K562 (cell line): Measurements from ENCODE around the gene GNAQ. TPM values are rescaled to one million over a fixed set of nuclear protein-coding genes. Genes with fewer than 3 reads are reported as not detected.

Experiments
- ATAC-seq: fragments of 200-7000 bp; cut with Tn5 transposase; 3 replicates; pipeline ENCODE4 v1.9.1; 2020; ENCODE audit warnings: moderate library complexity
- BruUV-seq: library from RNA; stranded (reverse); fragments of 400-500 nt; replicated peaks from 2 replicates; lab custom pipeline; 2021; lab: Mats Ljungman, UMichigan
- CTCF ChIA-PET: fragments of 300-600 bp; formaldehyde crosslinking; extraction: SDS; loops from one replicate; lab custom pipeline; 2021; ENCODE audit warnings: low intra/inter-chr PET ratio; lab: Yijun Ruan, JAX
- POLR2A ChIA-PET: fragments of 300-600, 350-650 bp; sonication (Branson Sonifier 250); formaldehyde crosslinking; extraction: SDS; loops from one replicate; lab custom pipeline; 2021; ENCODE audit warnings: antibody characterized with exemption, inconsistent platforms; lab: Yijun Ruan, JAX
- DNase-seq, 4 experiments: peaks; one replicate each; pipeline versions ENCODE4 v3.0.0 to v3.0.0-alpha.2; 2011 to 2018; ENCODE audit warnings: low spot score in 3 of 4, mixed read lengths in 3 of 4; ENCODE audit errors: extremely low read depth in 1 of 4
- FAIRE-seq: peaks from 2 replicates; lab custom pipeline; 2011; peaks lifted over from hg19 to GRCh38; lab: Jason Lieb, UNC
- H2AFZ ChIP-seq: 2 replicates; pipeline ENCODE4 v1.6.0; 2011; ENCODE audit warnings: low read depth, low read length, control low read depth, inconsistent platforms
- H3K27ac ChIP-seq: fragments of 200-600 bp; 3 replicates; pipeline ENCODE4 v1.8.0; 2011; ENCODE audit warnings: low read depth, mild to moderate bottlenecking, control low read depth, inconsistent platforms, low read length, moderate library complexity, mixed read lengths; ENCODE audit errors: extremely low read depth
- H3K27me3 ChIP-seq, 2 experiments: fragments of 300-600 bp in 1 of 2; 2 replicates in 1 of 2; 3 replicates in 1 of 2; pipeline versions ENCODE4 v1.6.0 to v1.8.0; 2011; ENCODE audit warnings: inconsistent platforms in 2 of 2, low read length in 2 of 2, mild to moderate bottlenecking in 1 of 2, mixed read lengths in 1 of 2, moderate library complexity in 1 of 2; ENCODE audit not compliant: control insufficient read depth in 2 of 2, insufficient read depth in 2 of 2
- H3K36me3 ChIP-seq: fragments of 300-600 bp; 3 replicates; pipeline ENCODE4 v1.8.0; 2011; ENCODE audit warnings: mild to moderate bottlenecking, low read length, inconsistent platforms; ENCODE audit not compliant: control insufficient read depth, insufficient read depth
- H3K4me1 ChIP-seq, 2 experiments: fragments of 200-600 bp in 1 of 2; replicated peaks in 1 of 2; 2 replicates in 1 of 2; 3 replicates in 1 of 2; pipeline versions ENCODE4 v1.5.1 to v1.8.0; 2011; ENCODE audit warnings: inconsistent platforms in 2 of 2, low read length in 2 of 2, mild to moderate bottlenecking in 1 of 2, mixed read lengths in 1 of 2, moderate library complexity in 1 of 2; ENCODE audit not compliant: control insufficient read depth in 2 of 2, insufficient read depth in 2 of 2
- H3K4me2 ChIP-seq: 2 replicates; pipeline ENCODE4 v1.6.1; 2011; ENCODE audit warnings: low read length, control low read depth, inconsistent platforms, mixed read lengths; ENCODE audit not compliant: insufficient read depth
- H3K4me3 ChIP-seq: fragments of 200-600 bp; sonication (generic), shearing (Covaris generic); 2 replicates; pipeline ENCODE4 v1.5.1; 2016; ENCODE audit warnings: control low read depth, inconsistent platforms
- H3K79me2 ChIP-seq: fragments of 200-600 bp; 3 replicates; pipeline ENCODE4 v1.8.0; 2011; ENCODE audit warnings: low read length, inconsistent platforms; ENCODE audit not compliant: control insufficient read depth, insufficient read depth
- H3K9ac ChIP-seq, 2 experiments: 2 replicates each; pipeline versions ENCODE4 v1.6.0 to v1.6.1; 2011; ENCODE audit warnings: low read depth in 2 of 2, low read length in 2 of 2, control low read depth in 1 of 2, inconsistent platforms in 1 of 2, mild to moderate bottlenecking in 1 of 2, mixed read lengths in 1 of 2; ENCODE audit not compliant: insufficient read depth in 1 of 2
- H3K9me1 ChIP-seq: one replicate; pipeline ENCODE4 v1.6.0; 2011; ENCODE audit warnings: inconsistent platforms, mild to moderate bottlenecking, low read length, moderate library complexity; ENCODE audit not compliant: control insufficient read depth, insufficient read depth
- H3K9me3 ChIP-seq: replicated peaks from 2 replicates; pipeline ENCODE4 v1.5.1; 2011; ENCODE audit warnings: low read depth, low read length, inconsistent platforms; ENCODE audit not compliant: control insufficient read depth, insufficient read depth
- H4K20me1 ChIP-seq: replicated peaks from 2 replicates; pipeline ENCODE4 v1.6.1; 2011; ENCODE audit warnings: low read length, inconsistent platforms, mixed read lengths; ENCODE audit not compliant: control insufficient read depth, insufficient read depth
- CBX3 ChIP-seq, 2 experiments: IDR thresholded peaks; 1 replicate in 1 of 2; 2 replicates in 1 of 2; pipeline ENCODE4 v1.6.1; 2012; ENCODE audit warnings: inconsistent platforms in 2 of 2, low read length in 2 of 2, borderline replicate concordance in 1 of 2, control low read depth in 1 of 2
- FOS ChIP-seq: IDR thresholded peaks from 3 replicates; pipeline ENCODE4 v1.6.1; 2011; ENCODE audit not compliant: insufficient read length; ENCODE audit errors: extremely low read depth
- SMC3 ChIP-seq: conservative IDR thresholded peaks from 2 replicates; pipeline ENCODE4 v1.6.1; 2011; ENCODE audit warnings: low read depth, low read length, improper control_type of control experiment; ENCODE audit not compliant: insufficient read depth
- WHSC1 ChIP-seq: IDR thresholded peaks from one replicate; pipeline ENCODE4 v1.6.1; 2012; ENCODE audit warnings: low read length, control low read depth, inconsistent platforms
- WGBS: fragments of 100-300 bp; shearing (Covaris generic); methylation state at CpG from one replicate; pipeline ENCODE4 v1.1.6; 2016; ENCODE audit warnings: low coverage, mixed read lengths; ENCODE audit not compliant: insufficient coverage; ENCODE audit errors: missing lambda C conversion rate; 5-methylcytosine and 5-hydroxymethylcytosine counted together
- in situ Hi-C: fragments of 300-500 bp; cut with MboI; formaldehyde crosslinking; loops from 4 replicates; pipeline ENCODE4 v1.15.0; 2018; ENCODE audit warnings: inconsistent platforms, mixed read lengths
- intact Hi-C: fragments of 100-400 bp; cut with micrococcal nuclease; formaldehyde crosslinking; loops from 2 replicates; pipeline ENCODE4 v1.14.2; 2022
- polyA plus RNA-seq, 8 experiments: library from polyadenylated mRNA; depleted of rRNA in 4 of 8; stranded (reverse) in 5 of 8; unstranded in 3 of 8; fragments of >200 nt; fragmentation: Nextera tagmentation in 2 of 8; fragmentation: Illumina TruSeq in 1 of 8; extraction: Ambion mirVana in 2 of 8; extraction: Trizol in 1 of 8; gene quantifications; 2 replicates each; pipeline versions ENCODE4 v1.2.1 to v1.2.3, GENCODE V29; 2011 to 2014; ENCODE audit warnings: inconsistent platforms in 1 of 8, missing spikeins in 1 of 8
- total RNA-seq, 7 experiments: library from RNA; depleted of rRNA in 6 of 7; stranded (reverse); fragments of >200 nt in 6 of 7; fragmentation: Illumina TruSeq in 2 of 7; extraction: Trizol in 2 of 7; gene quantifications; 2 replicates each; pipeline versions ENCODE4 v1.2.1 to v1.2.3, GENCODE V29; 2011 to 2021; ENCODE audit warnings: low replicate concordance in 1 of 7
- TF ChIP-seq, protein P1 (sequence below): fragments of 450-650 bp; IDR thresholded peaks from 2 replicates; pipeline ENCODE4 v1.6.1; 2016; ENCODE audit warnings: mild to moderate bottlenecking

GNAQ gene
- total and polyA plus RNA-seq, 9 of the 15 experiments (the other 6 are each of a cell fraction or from before 2014, with no cell fraction given): 4.8 to 27.9 (median 17.5) TPM

DNA sequence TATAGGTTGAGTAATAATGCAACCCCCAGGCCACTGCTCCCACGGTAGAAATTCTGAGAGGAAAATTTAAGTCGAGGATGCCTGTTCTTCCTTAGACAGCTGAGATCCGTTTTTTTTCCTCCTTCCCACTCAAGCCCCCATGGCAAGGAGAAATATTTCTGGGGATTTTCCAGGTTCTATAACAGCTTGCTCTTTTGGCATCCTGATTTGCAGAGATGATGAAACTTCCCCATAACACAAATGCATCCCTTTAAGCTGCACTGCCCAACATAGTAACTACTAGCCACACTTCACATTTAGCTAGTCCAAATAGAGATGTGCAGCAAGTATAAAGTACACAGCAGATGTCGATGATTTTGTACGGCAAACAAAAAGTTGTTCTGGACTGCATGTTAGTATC lies 351.0 kb downstream of the GNAQ start (continued):
- TF ChIP-seq CBX3 (IDR thresholded peaks at IDR 0.05; ENCODE audit: borderline replicate concordance in 1 of 2, low read length in 2 of 2): no peak

DNA sequence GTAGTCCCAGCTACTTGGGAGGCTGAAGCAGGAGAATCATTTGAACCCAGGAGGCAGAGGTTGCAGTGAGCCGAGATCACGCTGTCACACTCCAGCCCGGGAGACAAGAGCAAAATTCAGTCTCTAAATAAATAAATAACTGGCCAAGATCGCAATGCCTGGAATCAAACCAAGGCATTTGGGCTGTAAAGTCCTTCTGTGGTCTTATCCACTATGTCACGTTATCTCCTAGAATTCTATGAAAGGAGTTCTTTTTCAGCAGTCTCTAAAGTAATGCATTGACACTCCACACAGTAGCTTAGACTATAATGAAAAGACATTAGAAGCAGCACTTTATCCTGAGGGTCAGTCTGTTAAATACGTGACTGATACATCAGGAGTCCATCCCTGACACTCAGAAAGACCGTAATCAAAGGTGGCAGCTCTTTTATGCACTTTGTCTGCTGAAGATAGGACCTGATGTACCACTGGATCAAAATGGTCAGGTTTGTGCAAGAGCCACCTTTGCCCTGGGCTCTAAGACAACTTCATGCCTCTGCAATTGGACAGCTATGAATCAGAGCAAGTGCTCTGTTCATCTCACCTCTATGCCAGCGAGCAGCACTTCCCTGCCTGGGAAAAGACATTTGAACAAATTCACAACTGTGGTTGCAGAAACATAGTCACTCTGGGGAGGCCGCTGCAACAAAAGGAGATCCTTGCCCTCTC lies 351.8 kb downstream of the GNAQ start:
- TF ChIP-seq WHSC1 (no peak), SMC3 (no peak), FOS (no peak)
- TF ChIP-seq, protein P1, sequence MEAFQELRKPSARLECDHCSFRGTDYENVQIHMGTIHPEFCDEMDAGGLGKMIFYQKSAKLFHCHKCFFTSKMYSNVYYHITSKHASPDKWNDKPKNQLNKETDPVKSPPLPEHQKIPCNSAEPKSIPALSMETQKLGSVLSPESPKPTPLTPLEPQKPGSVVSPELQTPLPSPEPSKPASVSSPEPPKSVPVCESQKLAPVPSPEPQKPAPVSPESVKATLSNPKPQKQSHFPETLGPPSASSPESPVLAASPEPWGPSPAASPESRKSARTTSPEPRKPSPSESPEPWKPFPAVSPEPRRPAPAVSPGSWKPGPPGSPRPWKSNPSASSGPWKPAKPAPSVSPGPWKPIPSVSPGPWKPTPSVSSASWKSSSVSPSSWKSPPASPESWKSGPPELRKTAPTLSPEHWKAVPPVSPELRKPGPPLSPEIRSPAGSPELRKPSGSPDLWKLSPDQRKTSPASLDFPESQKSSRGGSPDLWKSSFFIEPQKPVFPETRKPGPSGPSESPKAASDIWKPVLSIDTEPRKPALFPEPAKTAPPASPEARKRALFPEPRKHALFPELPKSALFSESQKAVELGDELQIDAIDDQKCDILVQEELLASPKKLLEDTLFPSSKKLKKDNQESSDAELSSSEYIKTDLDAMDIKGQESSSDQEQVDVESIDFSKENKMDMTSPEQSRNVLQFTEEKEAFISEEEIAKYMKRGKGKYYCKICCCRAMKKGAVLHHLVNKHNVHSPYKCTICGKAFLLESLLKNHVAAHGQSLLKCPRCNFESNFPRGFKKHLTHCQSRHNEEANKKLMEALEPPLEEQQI: no peak
- Histone ChIP-seq H2AFZ (no peak overlapping the region), H3K4me2 (no peak overlapping the region), H3K36me3 (no peaks in the 10 kb centered on the region), H4K20me1 (no peaks in the 10 kb centered on the region), H3K9me1 (no peaks in the 10 kb centered on the region), H3K4me1 (no peaks in the 10 kb centered on the region), H3K9ac (no peak overlapping the region), H3K9me3 (no peaks in the 10 kb centered on the region), H3K79me2 (no peaks in the 10 kb centered on the region), H3K27ac (no peak overlapping the region), H3K4me3 (no peak overlapping the region), H3K27me3 (no peaks in the 10 kb centered on the region; a peak in 1 of 5 replicates)
- ChIA-PET CTCF (no interaction called here), POLR2A (interaction anchor here (0.8 kb wide), 1 partner anchor 375 kb away, joined by 3 read pairs; no protein-coding TSS in a partner anchor)
- no peak for ATAC-seq
- FAIRE-seq: no peak
- intact Hi-C loops: loop anchor here (5.0 to 10.0 kb wide), 2 partner anchors 72 to 445 kb away; no protein-coding TSS in a partner anchor
- BruUV-seq: no TSS peak
- 12% methylated on average over 8 of the region's 9 CpGs for WGBS
- in situ Hi-C loops: no loop called here
- no peak for DNase-seq
